ENCODE data around the gene EIF2D.
"Not testable (repeated sequence)": the region's sequence is repeated elsewhere in the genome, so short reads cannot be mapped to it uniquely, and the experiment has no call there.

EIF2D gene, protein sequence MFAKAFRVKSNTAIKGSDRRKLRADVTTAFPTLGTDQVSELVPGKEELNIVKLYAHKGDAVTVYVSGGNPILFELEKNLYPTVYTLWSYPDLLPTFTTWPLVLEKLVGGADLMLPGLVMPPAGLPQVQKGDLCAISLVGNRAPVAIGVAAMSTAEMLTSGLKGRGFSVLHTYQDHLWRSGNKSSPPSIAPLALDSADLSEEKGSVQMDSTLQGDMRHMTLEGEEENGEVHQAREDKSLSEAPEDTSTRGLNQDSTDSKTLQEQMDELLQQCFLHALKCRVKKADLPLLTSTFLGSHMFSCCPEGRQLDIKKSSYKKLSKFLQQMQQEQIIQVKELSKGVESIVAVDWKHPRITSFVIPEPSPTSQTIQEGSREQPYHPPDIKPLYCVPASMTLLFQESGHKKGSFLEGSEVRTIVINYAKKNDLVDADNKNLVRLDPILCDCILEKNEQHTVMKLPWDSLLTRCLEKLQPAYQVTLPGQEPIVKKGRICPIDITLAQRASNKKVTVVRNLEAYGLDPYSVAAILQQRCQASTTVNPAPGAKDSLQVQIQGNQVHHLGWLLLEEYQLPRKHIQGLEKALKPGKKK

DNA sequence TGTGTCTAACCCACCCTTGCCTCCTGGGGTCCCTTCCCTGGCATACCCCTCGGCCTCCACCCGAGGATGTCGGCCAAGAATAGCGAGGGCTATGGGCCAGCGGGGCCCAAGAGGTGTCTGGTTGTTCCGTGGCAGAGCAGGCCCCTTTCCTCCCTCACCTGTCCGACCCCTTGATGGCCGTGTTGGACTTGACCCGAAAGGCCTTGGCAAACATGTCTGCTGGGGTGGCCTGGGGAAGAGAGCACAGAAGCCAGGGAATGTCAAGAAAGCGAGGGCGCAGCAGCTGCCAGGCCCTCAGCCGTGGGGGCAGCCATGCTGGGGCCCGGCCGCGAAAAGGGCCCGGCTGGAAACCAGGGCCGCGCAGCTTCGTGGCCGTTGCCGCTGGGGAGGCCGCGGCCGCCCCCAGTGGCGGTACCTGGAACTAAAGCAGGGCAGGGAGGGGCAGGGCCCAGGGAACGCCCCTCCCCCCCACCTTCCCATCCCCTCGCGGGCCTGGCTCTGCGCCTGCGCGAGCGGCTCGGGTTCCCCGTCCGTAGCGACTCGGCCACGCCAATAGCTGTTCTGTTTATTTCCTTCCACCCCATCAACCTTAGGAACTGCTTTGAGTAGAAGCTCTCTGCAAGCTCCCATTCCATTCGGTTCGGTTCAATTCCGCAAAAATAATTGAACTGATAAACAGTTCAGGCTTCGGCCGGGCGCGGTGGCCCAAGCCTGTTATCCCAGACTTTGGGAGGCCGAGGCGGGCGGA lies at the start of gene EIF2D:
TSS of gene EIF2D (minus strand) at position 337 of the 748 bp plus-strand sequence. CDS start at position 214, 123 bp downstream.
- DNase-seq (ENCODE audit: low spot score), result peak; percentile 93

DNA sequence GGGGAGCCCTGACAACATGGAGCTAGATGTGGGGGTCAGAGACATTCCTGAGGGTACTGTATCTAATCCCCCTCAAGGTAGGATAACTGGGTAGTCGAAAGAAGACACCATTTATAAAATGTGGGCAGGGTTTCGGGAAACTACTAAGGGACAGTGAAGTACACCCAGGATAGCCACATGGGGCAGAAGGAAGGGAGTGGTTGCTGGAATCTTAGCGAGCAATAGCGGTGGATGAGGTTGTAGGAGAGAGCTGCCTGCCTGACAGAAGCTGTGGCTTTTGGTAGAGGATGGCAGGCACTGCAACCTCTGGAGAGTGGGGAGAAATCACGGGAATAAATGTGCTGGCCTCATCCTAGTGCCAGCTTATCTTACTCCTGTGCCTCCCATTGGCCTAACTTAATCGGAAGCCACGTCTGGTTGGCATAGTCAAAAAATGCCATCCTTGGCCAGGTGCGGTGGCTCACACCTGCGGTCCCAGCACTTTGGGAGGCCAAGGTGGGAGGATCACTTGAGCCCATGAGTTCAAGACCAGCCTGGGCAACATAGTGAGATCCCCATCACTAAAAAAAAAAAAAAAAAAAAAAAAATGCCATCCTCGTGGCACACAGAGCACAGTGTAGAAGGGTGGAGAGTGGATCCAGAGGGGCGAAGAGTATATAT lies 49.0 kb upstream of the EIF2D start:
- no peak for DNase-seq (ENCODE audit: low spot score)

DNA sequence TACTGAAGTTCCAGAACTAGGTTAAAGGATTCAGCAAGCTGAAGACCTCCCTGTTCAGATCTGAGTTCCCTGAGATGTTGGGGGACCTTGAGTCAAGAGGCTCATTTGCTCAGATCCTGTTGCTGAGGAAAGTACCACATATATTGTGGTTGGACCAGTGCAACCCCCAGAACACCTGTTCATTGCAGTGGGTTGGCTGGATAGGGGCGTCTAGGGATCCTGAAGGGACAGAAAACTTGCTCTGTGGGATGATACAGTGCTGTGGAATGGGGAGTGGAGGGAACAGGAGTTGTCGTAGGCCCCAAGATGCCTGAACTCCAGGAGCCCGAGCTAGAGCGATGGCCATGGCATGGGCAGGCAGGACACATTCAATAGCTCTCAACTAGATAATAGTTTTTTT lies 47.9 kb upstream of the EIF2D start:
- no peak for DNase-seq (ENCODE audit: low spot score)

DNA sequence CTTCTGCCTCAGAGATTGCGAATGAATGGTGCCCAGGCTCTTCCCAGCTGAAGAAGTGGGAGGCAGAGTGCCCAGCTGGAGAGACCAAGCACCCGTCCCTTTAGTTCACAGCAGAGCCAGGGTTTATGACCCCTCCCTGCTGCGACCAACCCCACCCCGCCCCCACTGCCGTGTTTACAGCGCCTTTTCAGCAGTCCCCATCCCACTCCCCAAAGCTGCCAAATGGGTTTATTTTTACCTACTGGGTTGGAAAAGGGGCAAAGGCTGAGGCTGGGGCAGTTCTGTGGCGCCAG lies 46.7 kb upstream of the EIF2D start:
- no peak for DNase-seq (ENCODE audit: low spot score)

DNA sequence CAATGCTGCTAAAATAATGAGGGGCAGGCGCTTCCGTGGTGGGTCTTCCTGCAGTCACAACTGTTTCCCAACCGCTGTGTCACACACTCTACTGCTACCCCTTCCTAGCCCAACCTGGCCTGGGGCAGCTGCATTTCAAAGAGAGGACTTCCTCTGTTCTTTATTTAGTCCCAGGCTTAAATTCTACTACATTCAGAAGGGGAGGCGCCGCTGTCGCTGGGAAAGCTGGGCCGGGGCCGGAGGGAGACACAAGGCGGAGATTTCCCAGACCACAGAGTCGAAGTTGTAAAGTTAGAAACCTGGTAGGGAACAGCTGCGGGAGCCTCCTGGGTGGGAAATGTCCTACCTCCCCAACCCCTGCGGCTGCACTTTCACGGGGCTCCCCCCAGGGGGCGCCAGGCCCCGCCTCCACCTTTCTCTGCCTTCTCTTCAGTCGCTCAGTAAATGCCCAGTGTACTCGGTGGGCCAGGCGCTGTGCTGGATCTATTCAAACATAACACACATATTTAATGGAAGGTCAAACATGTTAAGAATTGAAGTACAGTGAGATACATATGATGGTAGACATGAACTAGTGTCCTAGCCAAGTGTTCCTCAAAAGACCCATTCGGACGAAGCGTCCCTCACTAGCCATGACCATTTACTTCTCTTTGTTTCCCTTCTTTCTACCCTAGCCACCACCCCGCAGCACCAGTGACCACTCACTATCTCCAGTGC lies 46.2 kb upstream of the EIF2D start:
- no peak for DNase-seq (ENCODE audit: low spot score)

DNA sequence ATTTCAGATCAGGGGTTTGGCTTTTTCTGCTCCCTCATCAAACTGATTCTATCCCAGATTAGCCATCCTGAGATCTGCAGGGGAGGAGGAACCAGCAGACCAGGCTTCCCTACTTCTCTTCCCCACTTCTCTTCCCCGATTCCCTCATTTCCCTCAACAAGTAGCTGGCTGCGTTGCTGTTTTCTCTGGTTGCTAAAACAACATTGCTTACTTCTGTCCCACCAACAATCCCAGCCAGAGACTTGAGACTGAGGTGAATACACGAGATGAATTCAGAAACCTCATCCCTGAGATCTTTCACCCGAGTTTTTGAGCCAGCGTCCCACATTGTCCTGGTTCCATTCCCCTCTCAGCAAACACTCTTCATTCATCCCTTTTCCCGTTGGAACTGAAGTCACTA lies 45.5 kb upstream of the EIF2D start:
- no peak for DNase-seq (ENCODE audit: low spot score)

DNA sequence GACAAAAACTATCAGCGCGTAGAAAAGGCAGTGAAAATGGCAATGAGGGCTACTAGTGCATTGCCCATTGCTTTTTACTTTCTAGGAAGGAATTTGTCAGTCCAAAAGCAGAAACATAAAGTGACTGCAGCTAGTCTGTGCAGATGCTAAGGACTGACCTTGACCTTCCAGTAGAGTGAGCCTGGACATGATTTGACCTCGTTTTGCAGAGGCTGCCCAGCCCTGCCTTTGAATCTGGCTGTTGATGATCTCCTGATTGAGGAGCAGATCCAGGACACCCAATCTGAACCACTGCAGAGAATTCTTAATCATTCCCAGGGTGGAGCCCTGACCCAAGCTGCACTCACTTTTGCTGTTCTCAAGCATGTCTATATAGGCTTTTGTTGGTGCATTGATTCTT lies 44.7 kb upstream of the EIF2D start:
- no peak for DNase-seq (ENCODE audit: low spot score)

DNA sequence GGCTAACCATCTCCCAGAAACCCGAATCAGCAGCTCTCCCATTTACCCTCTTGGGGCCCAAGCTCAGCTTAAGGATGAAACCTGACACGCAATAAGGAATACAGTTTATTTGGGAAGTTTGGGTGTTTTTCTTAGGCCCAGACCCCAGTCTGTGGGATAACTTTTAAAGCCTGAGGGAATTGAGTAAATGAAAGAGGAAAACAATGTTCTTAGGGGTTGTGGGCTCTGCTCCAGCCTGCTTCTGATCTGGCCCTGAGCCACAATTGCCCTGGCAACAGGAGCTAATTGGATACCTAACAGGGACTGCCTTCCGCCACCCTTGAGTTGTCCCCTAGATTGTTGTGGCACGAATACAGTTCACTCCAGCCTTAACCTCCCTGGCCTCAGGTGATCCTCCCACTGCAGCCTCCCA lies 43.2 kb upstream of the EIF2D start:
- no peak for DNase-seq (ENCODE audit: low spot score)

DNA sequence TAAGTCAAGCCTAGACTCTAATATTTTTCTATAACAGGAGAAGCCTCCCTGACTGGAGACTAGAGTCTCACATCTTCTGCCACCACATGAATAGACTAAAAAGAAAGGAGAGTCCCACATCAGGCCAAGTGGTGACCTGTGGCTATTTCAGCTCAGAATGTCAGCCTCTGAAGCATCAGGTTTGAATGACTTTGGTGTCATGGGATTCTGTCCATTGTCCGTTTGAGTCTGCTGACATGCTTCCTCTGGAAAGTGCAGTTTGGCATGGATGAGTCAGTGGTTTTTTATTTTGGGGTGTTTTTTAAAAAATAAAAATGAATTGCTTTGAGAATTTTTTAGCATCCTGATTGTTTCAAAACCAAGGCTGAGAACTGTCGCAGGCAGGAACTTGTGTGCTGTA lies 42.6 kb upstream of the EIF2D start:
- DNase-seq (ENCODE audit: low spot score), result no peak

DNA sequence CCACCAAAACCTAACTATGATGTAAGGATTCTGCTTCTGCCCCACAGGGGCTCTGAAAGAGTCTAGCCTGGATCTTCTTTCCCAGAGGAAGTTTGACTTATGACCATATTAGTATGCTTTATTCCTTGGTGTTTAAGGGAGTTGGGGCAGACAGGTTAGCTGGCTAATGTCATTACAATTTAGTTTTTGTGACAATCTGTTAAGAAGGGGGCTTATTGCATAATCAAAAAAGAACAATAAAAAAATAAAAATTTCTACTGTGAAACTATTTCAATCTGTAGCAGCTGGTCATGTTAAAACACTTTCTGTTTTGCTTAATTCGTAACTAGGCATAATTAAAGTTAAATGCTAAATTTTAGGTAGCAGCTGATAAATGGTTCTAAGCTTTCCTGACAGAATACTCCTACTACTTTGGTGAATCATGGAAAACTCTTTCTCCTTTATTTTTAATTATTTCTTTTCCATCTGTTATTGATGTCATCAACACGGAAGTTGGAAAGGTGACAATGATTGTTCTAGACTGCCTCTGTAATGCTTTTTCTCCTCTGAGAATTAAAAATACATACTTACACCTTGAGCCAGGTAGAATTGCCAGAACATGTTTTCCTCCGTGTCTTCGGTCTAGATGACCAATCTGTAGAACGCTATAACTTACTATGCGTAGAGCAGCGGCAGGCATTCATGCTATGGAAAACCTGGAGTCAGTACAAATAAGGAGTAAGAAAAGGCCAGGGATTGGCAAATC lies 41.6 kb upstream of the EIF2D start:
- DNase-seq (ENCODE audit: low spot score), result no peak

DNA sequence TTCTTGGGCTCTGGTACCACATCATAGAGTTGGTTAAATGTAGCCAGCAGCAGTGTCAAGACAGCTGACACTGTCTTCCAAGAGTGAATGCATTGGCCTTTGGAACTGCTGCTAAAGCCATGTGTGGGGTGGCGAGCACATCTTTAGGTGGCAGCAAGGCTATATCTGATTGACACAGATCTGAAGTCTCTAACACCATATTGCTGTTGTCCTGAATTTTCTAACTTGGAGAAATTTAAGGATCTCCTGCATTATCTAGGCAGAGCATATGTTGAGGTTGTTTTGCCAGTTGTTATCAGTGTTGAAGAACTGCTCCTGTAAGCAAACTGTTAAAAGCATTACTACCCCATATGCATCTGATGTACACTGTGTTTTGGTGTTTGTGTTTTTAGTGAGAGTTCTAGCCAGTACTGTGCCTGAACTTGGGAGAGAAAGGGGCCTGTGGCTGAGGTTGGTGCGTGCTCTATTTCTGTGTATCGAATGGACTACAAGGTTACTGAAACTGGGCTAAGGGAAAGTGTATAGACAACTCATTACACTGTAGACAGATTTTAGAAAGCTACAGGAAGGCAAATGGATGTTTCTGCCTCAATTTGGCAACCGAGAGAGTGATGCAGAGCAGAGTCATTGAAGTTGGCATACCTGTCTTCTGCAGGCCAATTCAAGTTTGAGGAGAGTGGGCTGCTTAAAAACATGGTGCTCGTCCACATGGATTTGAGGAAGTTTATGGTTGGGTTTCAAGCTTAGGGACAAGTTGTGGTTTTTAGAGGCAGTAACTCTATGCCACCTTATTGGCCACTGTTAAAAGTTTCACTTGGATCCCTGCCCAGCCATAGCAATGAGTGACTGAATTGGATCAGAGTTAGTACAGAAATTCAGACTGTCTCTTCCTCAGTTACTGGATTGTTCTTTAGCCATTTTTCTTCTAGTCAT lies 40.0 kb upstream of the EIF2D start:
- peak; percentile 28 for DNase-seq (ENCODE audit: low spot score)

DNA sequence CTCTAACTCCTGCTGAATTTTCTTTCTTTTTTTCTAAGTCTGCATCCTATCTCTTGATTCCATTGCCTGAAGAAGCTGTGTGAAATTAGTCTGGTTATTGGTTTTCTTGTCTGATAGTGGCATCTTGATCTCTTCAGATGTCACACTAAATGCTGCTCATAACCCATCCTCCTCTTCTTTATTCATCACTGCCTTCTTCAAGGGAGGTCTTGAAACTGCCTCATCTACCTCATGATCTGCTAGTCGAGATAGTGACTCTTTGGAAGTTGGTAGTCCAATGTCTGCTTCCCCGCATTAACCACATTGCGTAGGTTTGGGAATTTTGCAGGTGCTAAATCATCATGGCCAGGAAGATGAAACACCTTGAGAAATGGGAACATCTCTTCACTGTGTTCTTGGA lies 38.7 kb upstream of the EIF2D start:
- no peak for DNase-seq (ENCODE audit: low spot score)

DNA sequence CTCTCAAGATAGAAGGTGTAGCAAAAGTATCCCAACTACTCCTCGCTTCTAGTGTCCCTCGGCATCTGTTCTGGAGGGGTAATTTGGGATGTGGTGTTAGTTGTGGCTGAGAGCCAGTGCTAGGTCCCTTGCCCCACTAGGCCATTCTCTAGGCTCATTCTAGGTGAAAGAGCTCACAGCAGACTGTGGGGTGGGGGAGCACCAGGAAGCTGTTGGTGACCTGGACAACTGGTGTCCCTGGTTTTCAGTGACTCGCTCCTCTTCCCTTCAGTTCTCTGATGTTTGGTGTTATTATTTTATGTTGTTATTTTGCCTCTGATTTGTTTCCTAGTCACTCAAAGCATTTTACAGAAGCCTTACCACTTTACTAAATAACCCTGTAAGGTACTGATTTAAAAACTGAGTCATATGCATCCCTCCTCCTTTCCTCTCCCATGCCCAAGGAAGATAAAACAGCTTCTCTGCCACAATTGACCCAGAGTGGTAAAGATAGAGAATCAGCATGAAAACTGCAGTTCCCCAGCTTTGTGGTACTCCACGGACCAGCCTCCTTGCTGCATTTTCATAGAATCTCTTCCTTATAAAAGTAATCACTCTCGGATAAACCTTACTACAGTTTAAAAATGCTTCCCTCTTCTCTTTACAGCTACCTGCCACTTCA lies 37.1 kb upstream of the EIF2D start:
- DNase-seq (ENCODE audit: low spot score), result peak; percentile 43

DNA sequence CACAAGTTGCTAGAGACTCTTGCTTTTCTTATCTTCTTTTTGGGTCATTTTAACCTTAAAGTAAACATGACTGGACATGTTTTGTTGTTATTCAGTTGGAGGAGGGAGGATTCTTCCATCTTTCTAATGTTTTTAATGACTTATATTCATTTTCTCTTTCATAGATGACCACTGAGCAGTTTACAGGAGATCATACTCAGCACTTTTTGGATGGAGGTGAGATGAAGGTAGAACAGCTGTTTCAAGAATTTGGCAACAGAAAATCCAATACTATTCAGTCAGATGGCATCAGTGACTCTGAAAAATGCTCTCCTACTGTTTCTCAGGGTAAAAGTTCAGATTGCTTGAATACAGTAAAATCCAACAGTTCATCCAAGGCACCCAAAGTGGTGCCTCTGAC lies 35.0 kb upstream of the EIF2D start:
- DNase-seq (ENCODE audit: low spot score), result no peak

DNA sequence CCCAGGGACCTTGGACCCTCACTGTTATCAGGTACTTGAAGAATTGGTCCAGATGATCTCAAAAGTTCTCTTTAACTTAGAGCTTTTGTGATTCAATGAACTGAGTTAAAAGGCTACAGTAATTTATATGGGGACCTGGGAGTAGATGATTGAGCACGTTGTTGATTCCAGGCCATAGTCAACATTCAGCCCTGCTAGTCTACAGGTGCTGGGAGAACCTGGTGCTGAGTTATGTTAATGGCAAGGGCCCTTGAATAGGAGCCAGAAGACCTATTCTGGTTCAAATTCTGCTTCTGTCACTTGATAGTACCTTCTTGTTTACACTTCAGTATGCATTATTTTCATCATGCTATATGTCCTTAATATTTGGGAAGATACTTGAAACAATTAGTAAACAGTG lies 34.2 kb upstream of the EIF2D start:
- no peak for DNase-seq (ENCODE audit: low spot score)

DNA sequence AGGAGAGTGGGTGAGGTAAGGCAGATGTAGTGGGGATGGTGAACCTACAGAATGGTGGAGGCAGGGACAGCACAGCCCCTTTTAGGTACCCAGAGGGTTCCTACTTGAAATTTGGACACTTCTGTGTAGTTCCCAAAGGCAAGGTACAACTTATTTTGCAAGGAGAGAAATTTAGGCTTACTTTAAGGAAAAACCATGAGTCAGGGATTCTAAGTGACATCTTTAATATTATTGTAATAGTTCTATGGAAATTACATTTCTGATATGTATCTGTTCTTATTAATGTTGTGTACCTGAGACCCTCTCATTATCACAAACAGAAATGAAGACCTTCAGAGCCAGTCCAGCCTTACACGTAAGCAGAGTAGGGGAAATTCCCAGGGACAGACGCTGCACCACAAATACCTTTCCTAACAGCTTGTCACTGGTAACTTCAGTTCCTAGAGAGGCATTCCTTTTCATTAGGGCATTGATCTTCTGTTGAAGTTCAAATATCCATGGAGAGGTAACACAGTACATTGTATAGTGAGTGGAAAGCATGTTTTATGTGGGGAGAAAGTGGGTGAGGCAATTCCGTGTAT lies 30.9 kb upstream of the EIF2D start:
- no peak for DNase-seq (ENCODE audit: low spot score)

DNA sequence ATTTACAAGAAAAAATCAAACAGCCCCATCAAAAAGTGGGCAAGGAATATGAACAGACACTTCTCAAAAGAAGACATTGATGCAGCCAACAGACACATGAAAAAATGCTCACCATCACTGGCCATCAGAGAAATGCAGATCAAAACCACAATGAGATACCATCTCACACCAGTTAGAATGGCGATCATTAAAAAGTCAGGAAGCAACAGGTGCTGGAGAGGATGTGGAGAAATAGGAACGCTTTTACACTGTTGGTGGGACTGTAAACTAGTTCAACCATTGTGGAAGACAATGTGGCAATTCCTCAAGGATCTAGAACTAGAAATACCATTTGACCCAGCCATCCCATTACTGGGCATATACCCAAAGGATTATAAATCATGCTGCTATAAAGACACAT lies 29.8 kb upstream of the EIF2D start:
- not testable (repeated sequence) for DNase-seq (ENCODE audit: low spot score)

DNA sequence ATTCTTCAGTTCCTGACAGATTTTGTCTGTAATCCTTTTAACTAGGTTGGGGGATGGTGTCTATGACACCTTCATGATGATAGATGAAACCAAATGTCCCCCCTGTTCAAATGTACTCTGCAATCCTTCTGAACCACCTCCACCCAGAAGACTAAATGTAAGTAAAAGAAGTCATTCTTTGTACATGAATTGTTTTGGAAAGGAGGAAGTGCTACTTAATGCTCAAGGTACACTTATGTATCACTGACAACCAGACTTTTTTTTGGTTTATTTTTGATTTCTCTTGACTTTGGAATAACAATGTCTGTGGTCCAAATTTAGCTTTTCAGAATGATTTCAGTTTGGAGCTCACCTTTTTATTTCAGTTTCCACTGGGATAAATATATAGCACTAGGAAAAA lies 25.3 kb upstream of the EIF2D start:
- no peak for DNase-seq (ENCODE audit: low spot score)

DNA sequence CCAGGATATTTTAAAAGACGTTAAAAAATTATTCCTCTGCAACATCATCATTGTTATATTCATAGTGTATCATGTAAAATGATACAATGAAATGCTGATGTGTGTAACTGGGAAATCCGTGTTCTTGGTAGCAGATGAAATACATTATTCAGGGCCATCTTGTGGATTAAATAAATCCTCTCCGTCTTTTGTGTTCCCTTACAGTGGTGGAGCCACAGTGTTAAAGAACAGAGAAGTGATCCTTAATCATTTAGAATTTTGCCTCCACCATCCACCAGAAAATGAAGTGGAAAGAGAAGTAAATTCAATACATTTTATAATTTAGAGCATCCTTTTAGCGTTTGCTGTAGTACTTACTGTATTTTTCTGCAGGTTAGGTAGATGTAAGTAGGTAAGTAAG lies 24.4 kb upstream of the EIF2D start:
- DNase-seq (ENCODE audit: low spot score), result no peak

DNA sequence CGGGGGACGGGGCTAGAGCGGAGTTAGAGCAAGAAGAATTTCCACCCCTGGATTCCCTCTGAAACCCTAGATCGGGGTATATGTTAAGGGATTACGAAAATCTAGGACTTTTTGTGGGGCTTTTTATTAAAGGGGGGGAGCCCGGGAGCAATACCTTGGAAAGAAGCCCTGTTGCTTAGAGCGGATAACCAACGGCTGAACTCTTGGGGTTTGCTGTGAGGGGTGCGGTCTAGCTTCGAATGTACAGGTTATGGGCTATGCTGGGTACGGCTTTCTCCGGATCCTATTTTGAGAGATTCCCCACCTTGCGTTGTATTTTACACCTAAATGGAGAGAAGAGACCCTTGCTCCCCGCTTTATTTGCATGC lies 23.7 kb upstream of the EIF2D start:
- DNase-seq (ENCODE audit: low spot score), result no peak
